Breast epithelium (tissue), 4 donors: Measurements from ENCODE around the gene PSD2. TPM values are rescaled to one million over a fixed set of nuclear protein-coding genes. Genes with fewer than 3 reads are reported as not detected.
A peak's percentile ranks its signal among the peaks of the same experiment; 100 is the strongest.

Experiments
- DNase-seq, 2 donors: peaks; one replicate each; pipeline ENCODE4 v3.0.0-alpha.2; 2019; ENCODE audit warnings: low spot score in 2 of 2
- H3K27ac ChIP-seq, 2 donors: fragments of 200-600 bp; sonication (generic) in 1 of 2; one replicate each; pipeline ENCODE4 v1.5.1; 2016 to 2019; ENCODE audit warnings: mild to moderate bottlenecking in 1 of 2
- H3K27me3 ChIP-seq, 2 donors: fragments of 200-600 bp; sonication (generic) in 1 of 2; one replicate each; pipeline versions ENCODE4 v1.5.1 to v1.6.0; 2017 to 2019; ENCODE audit warnings: control low read depth in 1 of 2, mild to moderate bottlenecking in 1 of 2
- H3K36me3 ChIP-seq: fragments of 200-600 bp; one replicate; pipeline ENCODE4 v1.5.1; 2019
- H3K4me1 ChIP-seq, 2 donors: fragments of 200-600 bp; sonication (generic); one replicate each; pipeline ENCODE4 v1.5.1; 2016 to 2019; ENCODE audit warnings: control low read depth in 1 of 2
- H3K4me3 ChIP-seq, 3 donors: fragments of 200-600 bp; sonication (generic); 1 replicate in 2 of 3; 2 replicates in 1 of 3; pipeline ENCODE4 v1.5.1; 2016 to 2019; ENCODE audit warnings: mild to moderate bottlenecking in 3 of 3, moderate library complexity in 2 of 3
- H3K9me3 ChIP-seq, 2 donors: fragments of 200-600 bp; sonication (generic) in 1 of 2; one replicate each; pipeline ENCODE4 v1.5.1; 2016 to 2019; ENCODE audit warnings: control low read depth in 1 of 2
- POLR2A ChIP-seq: fragments of 450-650 bp; IDR thresholded peaks from one replicate; pipeline ENCODE4 v1.6.1; 2016; ENCODE audit warnings: antibody characterized with exemption, mild to moderate bottlenecking, moderate library complexity
- POLR2AphosphoS5 ChIP-seq, 3 donors: sonication (generic); formaldehyde crosslinking; IDR thresholded peaks; one replicate each; pipeline ENCODE4 v1.6.1; 2017; ENCODE audit warnings: antibody characterized with exemption in 3 of 3
- intact Hi-C: fragments of 100-400 bp; cut with DNase I; formaldehyde crosslinking; loops from one replicate; pipeline ENCODE4 v1.15.1; 2023; ENCODE audit warnings: low total_unique reads
- total RNA-seq, 3 donors: library from RNA; depleted of rRNA; stranded (reverse); fragments of >200 nt; gene quantifications; one replicate each; pipeline ENCODE4 v1.1.0, GENCODE V29; 2016
- TF ChIP-seq, protein P1 (sequence below), 3 donors: fragments of 450-650 bp; IDR thresholded peaks; one replicate each; pipeline ENCODE4 v1.5.1; 2016 to 2017; ENCODE audit warnings: antibody characterized with exemption in 3 of 3, mild to moderate bottlenecking in 3 of 3, moderate library complexity in 3 of 3

Gene PSD2
- total RNA-seq, 3 donors from 2014 or later = 0.66 to 1.8 TPM; not detected in 1

DNA sequence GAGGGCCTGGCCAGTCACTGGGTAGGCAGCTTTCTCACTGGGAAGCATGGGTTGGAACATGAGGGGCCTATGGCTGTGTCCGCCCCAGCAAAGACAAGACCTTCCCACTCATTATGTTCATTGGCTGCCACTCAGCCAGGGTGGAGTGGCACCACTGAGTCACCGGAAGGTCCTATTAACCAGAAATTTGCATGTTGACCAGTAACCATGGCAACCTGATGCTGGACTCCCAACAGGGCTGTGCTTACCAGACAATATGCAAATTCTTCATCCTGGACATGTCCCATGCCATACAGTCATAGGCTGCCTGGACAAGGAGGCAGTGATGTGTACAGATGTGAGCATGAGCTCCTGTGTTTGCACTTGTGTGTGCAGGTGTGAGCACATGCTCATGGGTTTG is 66.7 kb downstream of the PSD2 start:
- Histone ChIP-seq H3K4me1 (no peaks in the 10 kb centered on the region), H3K27ac (no peak overlapping the region), H3K27me3 (no peaks in the 10 kb centered on the region), H3K4me3 (no peak overlapping the region), H3K36me3 (no peaks in the 10 kb centered on the region), H3K9me3 (no peaks in the 10 kb centered on the region)
- TF ChIP-seq, protein P1, sequence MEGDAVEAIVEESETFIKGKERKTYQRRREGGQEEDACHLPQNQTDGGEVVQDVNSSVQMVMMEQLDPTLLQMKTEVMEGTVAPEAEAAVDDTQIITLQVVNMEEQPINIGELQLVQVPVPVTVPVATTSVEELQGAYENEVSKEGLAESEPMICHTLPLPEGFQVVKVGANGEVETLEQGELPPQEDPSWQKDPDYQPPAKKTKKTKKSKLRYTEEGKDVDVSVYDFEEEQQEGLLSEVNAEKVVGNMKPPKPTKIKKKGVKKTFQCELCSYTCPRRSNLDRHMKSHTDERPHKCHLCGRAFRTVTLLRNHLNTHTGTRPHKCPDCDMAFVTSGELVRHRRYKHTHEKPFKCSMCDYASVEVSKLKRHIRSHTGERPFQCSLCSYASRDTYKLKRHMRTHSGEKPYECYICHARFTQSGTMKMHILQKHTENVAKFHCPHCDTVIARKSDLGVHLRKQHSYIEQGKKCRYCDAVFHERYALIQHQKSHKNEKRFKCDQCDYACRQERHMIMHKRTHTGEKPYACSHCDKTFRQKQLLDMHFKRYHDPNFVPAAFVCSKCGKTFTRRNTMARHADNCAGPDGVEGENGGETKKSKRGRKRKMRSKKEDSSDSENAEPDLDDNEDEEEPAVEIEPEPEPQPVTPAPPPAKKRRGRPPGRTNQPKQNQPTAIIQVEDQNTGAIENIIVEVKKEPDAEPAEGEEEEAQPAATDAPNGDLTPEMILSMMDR (IDR thresholded peaks at IDR 0.05) = no peak
- no peak for TF ChIP-seq POLR2AphosphoS5 (IDR thresholded peaks at IDR 0.05)
- TF ChIP-seq POLR2A = no peak
- intact Hi-C loops = no loop called here
- DNase-seq = no peak

GRCh38 chr5:139862803-139863202 is 67.2 kb downstream of the PSD2 start:
- TF ChIP-seq POLR2AphosphoS5 (IDR thresholded peaks at IDR 0.05) = no peak
- TF ChIP-seq POLR2A = no peak
- TF ChIP-seq, protein P1 (IDR thresholded peaks at IDR 0.05) = no peak
- no peak for DNase-seq
- no peaks in the 10 kb centered on the region for H3K9me3 ChIP-seq
- no peak overlapping the region for H3K4me3 ChIP-seq
- H3K27me3 ChIP-seq = no peaks in the 10 kb centered on the region
- H3K36me3 ChIP-seq = no peaks in the 10 kb centered on the region
- no peaks in the 10 kb centered on the region for H3K4me1 ChIP-seq
- H3K27ac ChIP-seq = peak overlapping the region in 1 of 2 donors; percentile 36
- intact Hi-C loops = no loop called here

- Histone ChIP-seq H3K27me3 (no peaks in the 10 kb centered on the region), H3K27ac (peak overlapping the region in 1 of 2 donors; percentile 36), H3K36me3 (no peaks in the 10 kb centered on the region), H3K4me3 (no peak overlapping the region), H3K9me3 (no peaks in the 10 kb centered on the region), H3K4me1 (no peaks in the 10 kb centered on the region)
- DNase-seq = peak in 1 of 2 donors; percentile 56
- intact Hi-C loops = no loop called here
- no peak for TF ChIP-seq POLR2A
- TF ChIP-seq, protein P1 (IDR thresholded peaks at IDR 0.05) = no peak
- TF ChIP-seq POLR2AphosphoS5 (IDR thresholded peaks at IDR 0.05) = no peak
These were observed 67.8 kb downstream of the PSD2 start for GRCh38 chr5:139863361-139863760.

GRCh38 chr5:139863855-139864558 is 68.4 kb downstream of the PSD2 start:
- H3K27ac ChIP-seq = peak overlapping the region in 1 of 2 donors; percentile 39
- TF ChIP-seq, protein P1 (IDR thresholded peaks at IDR 0.05) = peak; percentile 68 to 85 (median 77)
- TF ChIP-seq POLR2A = no peak
- no peak overlapping the region for H3K4me3 ChIP-seq
- no peaks in the 10 kb centered on the region for H3K9me3 ChIP-seq
- peak in 1 of 2 donors; percentile 58 for DNase-seq
- intact Hi-C loops = no loop called here
- no peaks in the 10 kb centered on the region for H3K27me3 ChIP-seq
- no peaks in the 10 kb centered on the region for H3K4me1 ChIP-seq
- no peaks in the 10 kb centered on the region for H3K36me3 ChIP-seq

DNA sequence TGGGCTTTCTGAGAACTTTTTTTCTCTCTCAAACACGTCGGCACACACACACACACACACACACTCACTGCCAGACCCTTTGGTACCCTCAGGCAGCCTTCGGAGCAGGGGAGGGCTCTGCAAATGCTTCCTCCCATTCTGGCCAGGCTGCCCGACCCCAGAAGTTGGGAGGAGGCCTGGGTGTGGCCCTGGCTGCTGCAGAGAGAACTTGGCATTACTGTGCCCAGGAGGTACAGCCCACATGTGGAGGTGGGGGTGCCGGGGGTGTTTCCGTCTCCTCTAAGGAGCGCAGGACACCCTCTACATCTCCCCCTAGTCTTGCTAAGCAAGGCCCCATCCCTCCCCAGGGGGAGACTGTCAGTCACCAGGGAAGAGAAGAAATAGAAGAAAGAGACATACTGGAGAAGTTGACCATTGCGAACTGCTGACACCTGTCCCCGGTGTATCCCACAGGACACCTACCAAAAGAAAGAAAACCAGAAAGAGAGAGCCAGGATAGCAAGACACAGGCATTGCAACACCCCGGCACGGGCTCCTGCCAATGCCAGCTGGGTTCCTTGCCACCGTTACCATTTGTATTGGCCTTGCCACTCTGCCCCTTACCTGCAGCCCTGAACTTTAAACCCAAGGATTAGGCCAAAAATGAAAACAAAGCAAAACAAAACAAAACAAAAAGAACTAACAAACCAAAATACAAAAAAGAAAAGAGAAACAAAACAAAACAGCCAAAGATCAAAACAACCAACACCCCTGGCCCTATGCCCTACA is 69.3 kb downstream of the PSD2 start:
- Histone ChIP-seq H3K36me3 (no peaks in the 10 kb centered on the region), H3K27me3 (no peaks in the 10 kb centered on the region), H3K9me3 (no peaks in the 10 kb centered on the region), H3K4me1 (peaks cover 4% of the 10 kb centered on the region in 2 donors), H3K27ac (peak overlapping the region in 1 of 2 donors; percentile 39), H3K4me3 (no peak overlapping the region)
- no peak for DNase-seq
- intact Hi-C loops = no loop called here
- TF ChIP-seq POLR2A (no peak), POLR2AphosphoS5 (IDR thresholded peaks at IDR 0.05) (no peak)
- TF ChIP-seq, protein P1 (IDR thresholded peaks at IDR 0.05) = no peak
